Activated T-cell treated with anti-CD3 and anti-CD28 coated beads, Interleukin-2, amount 50 U/mL, for 1 hour (primary cell): Measurements from ENCODE around the gene CLSTN2.

Experiments
- DNase-seq: peaks from one replicate; pipeline ENCODE4 v3.0.0-alpha.2; 2020

The CLSTN2 gene

DNA sequence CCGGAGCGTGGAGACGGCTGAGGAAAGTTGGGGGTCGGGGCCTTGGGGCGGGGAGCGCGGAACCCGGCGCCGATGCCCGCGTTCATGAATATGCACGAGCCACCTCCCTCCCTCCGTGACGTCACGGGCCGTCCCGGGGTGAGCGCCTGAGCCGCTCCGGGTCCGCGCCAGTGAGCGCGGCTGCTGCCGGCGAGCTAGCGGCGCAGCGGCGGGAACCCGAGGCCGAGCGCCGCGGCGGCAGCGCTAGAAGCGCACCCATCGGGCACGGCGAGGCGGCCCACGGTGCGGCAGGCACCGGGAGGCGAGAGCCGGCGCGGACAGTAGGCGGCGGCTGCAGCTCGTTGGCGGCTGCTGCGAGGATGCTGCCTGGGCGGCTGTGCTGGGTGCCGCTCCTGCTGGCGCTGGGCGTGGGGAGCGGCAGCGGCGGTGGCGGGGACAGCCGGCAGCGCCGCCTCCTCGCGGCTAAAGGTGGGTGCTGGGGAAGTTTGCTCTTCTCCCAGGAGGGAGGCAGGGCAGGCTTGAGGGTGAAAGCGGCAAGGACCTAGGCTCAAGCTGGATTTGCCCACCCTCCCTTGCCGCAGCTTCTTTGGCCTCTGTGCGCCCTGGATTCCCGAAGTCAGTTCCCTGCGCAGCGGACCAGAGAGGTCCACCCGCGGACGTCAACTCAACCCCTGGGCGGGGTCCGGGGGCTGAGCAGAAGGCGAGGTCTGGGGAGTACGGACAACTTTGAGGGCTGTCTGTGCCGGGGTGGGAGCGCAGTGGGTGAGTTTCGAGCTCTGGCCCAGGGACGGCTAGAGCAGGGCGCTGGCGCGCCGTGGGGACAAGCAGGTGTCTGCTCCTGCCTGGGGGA is at the start of gene CLSTN2:
CLSTN2 (plus strand) TSS at position 170 of the 850 bp plus-strand sequence.
- DNase-seq: no peak

DNA sequence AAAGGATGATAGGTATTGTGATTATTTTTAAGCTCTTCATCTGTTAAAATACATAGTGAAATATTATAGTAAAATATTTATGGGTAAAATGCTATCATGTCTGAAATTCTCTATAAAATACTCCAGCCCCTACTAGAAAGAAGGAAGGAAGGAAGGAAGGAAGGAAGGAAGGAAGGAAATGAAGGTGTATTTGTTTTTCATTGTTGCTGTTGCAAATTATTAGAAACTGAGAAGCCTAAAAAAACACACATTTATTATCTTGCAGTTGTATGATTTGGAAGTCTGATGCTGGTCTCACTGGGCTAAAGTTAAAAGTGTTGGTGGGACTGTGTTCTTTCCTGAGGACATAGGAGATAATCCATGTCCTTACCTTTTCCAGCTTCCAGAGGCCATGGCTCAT is 47.6 kb upstream of the CLSTN2 start:
- no peak for DNase-seq

DNA sequence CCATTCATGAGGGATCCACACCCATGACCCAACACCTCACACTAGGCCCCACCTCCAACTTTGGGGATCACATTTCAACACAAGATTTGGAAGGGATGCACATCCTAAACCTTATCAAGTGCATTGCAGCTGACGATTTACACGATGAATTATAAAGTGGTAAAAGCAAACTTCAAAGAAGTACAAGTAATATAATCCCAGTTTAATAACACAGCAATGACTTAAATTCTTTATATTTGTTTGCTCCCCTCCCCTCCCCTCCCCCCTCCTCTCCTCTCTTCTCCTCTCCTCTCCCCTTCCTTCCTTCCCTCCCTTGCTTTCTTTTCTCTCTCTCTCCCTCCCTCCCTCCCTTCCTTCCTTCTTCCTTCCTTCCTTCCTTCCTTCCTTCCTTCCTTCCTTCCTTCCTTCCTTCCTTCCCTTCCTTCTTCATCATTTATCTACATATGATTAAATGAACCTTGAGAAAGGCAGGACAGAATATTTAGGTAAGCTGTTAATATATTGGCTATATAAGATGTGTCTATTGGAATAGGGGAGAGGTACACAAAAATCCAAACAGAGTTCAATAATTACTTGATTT is 46.3 kb upstream of the CLSTN2 start:
- DNase-seq: no peak

DNA sequence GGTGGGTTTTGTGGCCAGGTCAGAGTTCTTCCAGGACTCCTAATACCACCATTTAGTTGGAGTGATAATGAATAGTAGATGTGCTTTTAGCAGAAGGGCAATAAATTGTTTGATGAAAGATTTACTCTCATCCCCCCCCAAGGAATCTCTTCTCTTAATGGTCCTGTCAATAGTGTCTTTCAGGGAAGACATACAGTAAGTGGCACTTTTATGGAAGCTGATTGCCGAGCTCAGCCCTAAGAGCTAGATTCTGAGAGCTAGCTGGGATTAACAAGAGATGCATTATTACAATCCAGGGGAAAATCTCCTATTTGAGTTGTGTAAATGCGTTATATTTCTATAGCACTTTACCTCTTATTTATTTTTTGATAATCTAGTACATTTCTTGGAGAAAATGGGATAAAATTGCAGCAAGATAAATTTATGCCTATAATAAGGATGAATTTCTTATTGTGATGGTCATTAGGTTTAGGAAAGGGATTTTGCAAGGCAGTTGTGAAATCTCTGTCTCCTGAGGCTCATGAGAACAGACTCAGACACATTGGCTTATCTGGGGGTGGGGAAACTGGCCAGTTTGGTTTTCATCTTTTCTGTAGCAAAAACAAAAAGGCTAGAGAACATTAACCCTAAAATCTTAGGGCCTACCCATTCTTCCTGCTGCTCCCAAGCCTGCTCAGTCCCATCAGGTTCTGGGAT is 41.6 kb upstream of the CLSTN2 start:
- no peak for DNase-seq

DNA sequence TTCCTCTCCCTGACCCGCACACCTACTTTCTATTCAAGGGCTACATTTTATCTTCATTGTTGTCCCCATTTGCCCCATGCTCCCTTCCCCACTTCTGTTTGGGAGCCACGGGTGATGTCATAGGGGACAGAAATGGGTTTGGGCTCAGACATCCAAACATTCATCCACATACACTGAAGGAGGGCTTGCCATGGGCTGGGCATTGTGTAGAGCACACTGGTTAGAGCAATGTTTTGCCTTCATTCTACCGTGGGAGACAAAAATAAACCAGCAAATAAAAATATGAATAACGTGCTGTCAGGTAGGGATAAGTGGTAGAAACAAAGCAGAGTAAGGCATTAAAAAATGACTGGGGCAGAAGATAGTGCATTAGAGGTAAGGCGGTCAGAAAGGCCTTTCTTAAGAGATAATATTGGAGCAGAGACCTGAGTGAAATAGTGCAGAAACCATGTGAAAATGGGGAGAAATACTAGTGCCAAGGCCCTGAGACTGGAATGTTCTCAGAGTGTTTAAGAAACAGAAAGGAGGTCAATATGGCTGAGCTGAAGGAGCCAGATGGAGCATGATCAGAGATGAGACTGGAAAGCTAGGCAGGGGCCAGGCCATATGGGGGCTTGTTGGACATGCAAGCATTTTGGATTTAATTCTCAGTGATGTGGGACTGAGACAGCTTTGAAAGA is 40.9 kb upstream of the CLSTN2 start:
- DNase-seq: no peak

DNA sequence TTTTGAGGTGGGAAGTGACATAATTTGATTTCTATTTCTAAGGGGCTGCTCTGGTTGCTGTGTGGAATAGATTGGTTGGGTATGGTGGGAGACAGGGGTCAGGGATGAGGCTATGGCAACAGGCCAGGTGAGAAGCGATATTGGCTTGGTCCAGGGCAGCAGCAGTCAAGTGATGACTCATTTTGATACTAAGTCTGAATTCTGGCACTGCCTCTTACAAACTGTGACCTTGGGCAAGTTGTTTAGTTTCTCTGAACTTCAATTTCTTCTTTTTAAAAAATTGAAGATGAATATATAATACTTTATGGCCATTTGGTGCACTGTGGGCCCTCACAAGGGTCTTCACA is 40.4 kb upstream of the CLSTN2 start:
- no peak for DNase-seq

DNA sequence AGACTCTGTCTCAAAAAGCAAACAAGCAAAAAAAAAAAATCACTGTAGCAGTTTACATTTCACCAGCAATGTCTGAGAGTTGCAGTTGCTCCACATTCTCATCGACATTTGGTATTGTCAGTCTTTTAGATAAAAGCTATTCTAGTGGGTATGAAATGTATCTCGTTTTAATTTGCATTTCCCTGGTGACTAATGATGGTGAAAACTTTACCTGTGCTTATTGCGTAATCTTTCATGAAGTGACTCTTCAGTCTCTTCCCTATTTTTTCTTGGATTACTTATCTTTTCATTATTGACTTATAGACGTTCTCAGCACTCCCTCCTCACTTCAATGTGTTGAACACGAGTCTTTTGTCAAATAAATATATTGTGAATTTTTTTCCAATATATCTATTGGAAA is 37.2 kb upstream of the CLSTN2 start:
- no peak for DNase-seq

DNA sequence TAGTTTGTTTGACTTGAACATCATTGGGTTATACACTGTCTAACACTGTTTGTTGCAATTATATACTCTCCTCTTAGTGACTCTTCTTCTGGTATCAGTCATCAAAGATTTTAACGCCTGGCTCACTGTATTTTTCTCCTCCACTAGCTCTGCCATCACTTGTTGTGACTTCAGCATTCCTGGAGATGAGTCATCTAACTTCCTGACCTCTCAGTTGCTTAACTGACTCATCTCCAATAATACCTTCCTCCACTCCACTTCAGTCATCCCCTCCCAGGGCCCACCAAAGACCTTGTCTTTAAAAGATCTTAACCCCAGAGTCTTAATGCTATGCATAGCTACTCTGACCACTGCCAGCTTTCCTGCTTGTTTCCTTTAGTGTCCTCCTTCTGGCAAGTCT is 28.6 kb upstream of the CLSTN2 start:
- DNase-seq: no peak

DNA sequence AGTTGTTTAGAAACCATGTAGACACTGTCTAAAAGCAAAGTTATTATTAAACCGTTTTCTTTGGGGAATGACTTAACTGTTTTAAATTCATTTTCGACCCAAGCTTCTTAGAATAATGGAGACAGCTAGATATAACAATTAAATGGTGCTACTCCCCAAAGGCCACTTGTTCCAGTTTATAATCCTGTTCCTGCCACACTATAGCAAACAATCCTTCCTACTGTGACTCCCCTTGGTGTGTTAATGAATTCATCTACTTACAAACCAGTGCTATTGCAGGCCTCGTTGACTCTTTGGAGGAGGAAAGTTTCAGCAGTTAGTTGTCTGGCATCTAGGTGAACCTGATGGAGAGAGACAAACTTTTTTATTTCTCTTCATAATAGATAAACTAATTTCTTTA is 25.2 kb upstream of the CLSTN2 start:
- DNase-seq: no peak

DNA sequence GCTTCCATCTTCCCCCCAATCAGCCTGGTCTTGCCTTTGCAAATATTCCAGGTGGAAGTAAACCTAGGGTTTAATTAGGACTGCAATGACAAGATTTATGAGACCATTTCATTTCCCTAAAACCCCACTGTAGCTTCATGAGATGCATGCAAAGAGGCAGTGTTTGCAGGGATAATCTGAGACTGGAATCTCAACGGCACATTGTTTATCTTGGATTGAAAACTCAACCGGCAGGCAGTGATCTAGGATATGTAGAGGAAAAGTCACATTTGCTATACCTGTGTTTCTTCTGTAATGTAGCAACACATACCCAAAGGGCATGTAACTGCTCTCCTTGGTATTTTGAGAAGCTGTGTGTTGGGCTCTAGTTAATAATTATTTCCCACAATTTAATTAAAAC is 18.7 kb upstream of the CLSTN2 start:
- DNase-seq: no peak

DNA sequence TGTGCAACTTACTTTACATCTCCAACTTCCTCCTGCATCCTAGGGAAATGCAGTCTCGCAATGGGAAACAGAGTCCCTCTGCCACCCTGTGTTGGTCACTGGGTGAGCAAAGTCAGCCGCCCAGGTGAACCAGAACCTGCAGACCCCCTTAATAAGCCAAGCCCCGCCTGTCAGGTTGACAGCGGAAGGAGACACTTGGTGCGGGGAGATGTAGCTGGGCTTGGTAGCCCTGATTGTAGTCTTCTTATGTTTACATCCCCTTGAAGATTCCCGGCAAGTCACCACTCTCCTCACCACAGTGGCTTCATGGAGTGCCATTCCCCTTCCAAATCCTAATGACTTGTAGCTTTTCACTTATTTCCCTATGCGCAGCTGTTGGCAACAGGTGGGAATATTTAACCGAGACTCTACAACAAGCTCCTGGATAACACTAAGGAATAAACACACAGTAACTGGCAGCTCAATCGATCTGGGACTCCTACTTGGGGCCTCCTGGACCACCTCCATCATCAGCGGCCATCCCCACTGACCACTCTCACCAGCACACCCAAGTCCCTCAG is 17.7 kb upstream of the CLSTN2 start:
- DNase-seq: no peak

DNA sequence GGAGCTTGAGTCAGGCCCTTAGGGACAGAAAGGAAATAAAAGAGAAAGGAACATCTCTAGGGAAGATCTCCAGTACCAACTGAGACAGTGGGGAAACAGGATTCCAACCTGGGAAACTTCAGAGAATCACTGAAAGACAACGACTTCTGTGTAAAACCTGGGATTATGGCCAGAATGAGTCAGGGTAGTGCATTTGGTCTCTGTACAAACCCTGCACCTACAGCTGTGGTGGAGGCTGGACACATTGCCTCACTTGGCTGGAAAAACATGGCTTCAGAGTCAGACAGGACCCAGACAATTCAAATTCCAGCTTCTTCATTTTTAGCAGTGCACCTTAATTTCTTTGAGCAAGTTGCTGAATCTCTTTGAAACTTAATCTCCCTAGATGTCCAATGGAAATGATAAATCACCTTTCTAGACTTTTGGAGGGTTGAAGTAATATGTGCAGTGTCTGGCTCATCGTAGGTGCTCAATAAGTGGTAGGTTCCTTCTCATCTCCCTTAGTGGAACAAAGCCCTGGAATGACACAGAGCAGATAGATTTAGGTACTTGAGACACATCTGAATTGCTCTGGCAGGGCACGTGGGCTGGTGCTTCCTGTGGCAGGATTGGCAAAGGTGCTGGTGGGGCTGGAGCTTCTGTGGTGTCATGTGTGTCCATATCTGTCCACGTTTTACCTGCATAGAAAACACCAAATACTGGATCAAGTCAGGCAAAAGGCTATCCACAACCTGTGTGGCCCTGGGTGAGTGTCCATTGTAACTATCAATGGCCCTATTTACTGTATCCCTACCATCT is 6.1 kb upstream of the CLSTN2 start:
- DNase-seq: no peak

DNA sequence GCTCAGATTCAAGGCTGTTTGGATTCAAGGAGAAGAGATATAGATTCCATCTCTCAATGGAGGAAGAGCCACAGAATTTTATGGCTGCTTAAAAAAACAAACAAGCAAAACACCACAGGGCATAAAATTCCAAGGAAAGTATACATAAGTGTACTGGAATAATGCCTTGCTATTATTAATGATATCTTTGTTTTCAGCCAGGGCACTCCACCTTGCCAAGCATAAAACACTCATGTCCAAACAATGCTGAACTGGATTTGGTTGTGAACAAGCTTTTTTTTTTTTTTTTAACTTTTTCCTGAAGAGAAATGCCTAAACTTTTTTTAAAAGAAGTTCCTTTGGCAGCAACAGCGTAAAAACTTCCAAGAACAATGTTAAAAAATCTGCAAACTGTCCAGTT is 4.8 kb upstream of the CLSTN2 start:
- no peak for DNase-seq

DNA sequence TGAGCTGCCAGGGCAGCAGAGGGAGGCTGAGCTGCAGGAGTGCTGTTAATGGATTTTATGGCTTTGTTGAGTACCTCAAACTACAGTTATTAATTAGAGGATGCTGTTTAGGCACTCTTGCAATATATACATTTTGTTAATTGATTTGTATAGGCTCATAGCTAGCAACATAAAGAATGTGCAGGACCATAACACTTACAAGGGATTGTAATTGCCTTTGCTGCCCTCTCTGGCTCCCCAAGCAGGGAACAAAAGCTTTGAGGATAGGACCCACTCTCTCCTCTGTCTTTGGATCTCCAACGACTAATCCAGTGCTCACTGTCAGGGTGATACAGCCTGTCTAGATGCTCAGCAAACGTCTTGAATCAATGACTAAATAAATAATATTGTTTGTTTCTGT is 1.2 kb upstream of the CLSTN2 start:
- no peak for DNase-seq

DNA sequence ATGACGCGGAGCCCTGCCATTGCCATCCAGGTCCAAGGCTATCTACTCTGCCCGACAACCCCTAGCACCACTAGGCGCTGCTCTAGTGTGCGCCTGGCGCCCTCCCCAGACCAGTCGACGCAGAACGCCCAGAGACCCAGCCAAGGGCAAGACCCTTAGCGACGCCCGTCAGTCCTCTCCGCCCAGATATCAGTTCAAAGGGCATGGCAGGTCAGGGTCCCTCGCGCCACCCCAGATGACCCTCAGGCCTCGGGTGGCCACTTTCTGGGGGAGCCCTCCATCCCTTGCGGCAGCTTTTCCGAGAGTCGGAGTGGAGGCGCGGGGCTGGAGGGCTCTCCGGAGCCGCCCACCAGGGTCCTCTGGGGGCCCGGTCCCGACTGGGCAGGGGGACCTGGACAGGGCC is 371 bp upstream of the CLSTN2 start:
- no peak for DNase-seq

DNA sequence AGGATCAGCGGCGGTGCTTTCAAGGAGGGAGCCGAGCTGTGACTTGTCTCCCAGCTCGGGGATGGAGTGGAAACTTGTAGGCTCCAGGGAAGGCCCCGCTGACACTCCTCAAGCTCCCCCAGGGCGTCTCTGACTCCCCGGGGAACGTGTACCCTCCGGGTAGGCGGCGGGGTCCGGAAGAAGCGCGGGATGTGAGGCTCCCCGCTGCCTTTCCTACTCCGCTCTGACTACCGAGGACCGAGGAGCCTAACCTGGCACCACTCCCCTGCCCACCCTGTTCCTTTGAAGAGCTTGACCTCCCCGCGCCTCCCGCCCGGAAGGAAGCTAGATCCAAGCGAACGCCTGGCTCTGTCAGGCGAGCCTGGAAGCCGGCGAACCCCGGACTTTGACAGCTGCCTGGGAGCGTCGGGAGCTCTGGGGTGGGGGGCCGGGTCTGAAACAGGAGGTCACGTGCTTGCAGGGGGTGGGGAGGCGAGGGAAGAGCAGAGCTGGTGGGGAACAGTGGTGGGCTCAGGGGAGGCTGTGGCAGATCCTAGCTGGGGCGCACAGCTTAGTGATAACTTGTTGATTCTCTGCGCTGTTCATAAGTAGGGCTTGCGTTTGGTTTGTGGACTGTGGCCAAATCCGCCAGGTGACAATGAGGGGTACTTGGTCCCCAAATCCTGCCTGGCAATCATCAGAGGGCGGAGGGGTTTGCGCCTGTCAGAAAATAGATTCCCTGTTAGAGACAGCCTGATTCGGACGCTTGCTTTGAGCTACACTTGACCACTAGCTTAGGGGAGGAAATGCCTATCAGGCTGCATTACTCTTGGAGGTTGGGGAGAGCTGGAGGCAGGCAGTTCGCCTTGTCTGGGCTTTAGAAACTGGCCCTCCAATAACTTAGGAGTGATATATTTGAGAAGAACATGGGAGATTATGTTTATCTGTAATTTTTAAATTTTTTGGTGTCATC is 1.2 kb downstream of the CLSTN2 start:
- no peak for DNase-seq

DNA sequence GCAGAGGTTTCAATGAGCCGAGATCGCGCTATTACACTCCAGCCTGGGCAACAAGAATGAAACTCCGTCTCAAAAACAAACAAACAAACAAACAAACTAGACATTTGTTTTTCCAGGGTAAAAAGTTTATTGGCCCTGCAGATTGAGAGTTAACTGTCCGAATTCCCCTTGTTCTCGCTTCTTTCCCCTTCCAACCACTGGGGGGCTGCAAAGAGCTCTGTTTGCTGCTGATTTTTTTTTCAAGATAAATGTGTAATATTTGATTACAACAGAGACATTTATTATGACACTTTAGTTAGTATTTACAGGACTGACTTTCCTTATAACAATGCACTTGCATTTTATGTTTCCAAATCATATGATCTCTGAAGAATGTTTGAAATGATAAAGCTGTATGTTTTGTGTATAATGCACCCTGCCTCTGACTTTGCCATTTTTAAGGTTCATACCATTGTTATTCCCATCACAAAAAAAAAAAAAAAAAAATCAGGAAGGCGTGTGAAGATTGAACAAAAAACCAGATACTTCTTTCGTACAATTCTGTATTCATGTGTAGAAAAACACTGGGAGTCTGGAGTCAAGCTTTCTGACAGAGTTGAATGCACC is 2.8 kb downstream of the CLSTN2 start:
- no peak for DNase-seq

DNA sequence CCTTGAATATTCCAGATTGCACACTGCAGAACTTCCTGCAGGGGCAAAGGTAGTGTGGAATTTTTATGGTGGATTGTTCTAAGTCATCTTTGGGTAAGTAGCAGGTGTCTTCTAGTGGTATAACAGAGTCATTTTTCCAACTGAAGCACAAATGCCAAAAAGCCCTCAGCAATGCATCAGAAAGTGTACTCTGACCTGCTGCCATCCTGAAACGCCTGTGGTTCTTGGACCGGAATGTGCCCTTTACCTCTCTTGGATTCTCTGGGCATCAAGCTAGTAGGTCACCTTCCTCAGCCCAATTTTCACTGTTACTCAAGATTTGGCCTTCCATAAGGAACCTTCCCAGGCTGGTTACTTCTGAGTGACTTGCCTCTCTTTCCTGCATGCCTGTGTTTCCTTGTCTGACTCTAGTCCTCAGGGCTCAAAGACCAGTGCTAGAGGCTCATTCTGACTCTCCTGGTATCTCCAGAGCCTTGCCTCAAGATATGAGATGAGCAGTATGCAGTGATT is 4.8 kb downstream of the CLSTN2 start:
- no peak for DNase-seq

DNA sequence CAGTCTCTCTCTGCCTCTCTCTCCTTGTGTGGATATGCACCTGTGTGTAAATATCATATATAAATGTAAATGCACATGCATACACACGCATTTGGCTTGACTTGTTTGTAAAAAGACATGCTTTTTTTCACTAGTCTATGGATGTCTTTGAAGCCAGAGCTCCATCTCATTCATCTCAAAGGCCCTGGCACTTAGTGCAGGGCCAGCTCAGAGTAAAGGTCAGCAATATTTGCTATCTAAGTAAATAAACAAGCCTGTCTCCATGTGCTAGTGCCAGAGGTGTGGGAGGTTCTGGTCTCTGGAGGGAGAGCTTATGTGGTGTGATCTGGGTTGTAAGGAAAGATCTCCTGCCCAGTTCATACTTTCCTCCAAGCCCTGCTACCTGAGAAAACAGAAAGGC is 5.6 kb downstream of the CLSTN2 start:
- DNase-seq: no peak

DNA sequence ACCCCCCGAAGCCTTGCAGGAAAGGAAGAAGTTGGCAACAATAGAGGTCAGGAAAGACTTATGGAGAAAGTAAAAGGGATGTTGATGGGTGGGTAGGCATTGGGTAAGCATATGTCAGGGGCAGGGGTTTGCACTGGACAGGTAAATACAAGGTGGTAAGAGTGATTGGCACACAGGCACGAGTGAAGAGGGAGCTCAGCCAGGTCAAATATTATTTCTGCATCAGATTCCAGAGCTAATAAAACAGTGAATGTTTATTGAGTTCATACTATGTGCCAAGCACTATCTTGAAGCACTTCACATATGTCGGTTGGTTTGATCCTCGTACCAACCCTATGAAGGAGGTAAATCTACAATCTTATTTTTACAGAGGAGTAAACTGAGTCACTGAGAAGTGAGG is 6.6 kb downstream of the CLSTN2 start:
- no peak for DNase-seq
